ENCODE measurements around the gene EFCAB14. TPM values are rescaled to one million over a fixed set of nuclear protein-coding genes. Genes with fewer than 3 reads are reported as not detected.

The EFCAB14 gene
- total and polyA plus RNA-seq, 10 of the 15 experiments (the other 5 are each of a cell fraction or from before 2014, with no cell fraction given), result 7.8 to 66.0 (median 41.6) TPM

GRCh38 chr1:46725736-46726108 lies 6.8 kb upstream of the EFCAB14 start (continued):
- TF ChIP-seq CTCF (IDR thresholded peaks at IDR 0.05 in 2 of 3, conservative IDR thresholded peaks at IDR 0.05 in 1 of 3; ENCODE audit: control insufficient read depth in 2 of 3, extremely low read depth in 1 of 3, insufficient read depth in 1 of 3, low read depth in 3 of 3, low read length in 3 of 3) (no peak), SMC3 (IDR thresholded peaks at IDR 0.05; ENCODE audit: borderline replicate concordance, low read length) (no peak), ATF2 (IDR thresholded peaks at IDR 0.05; ENCODE audit: low read length) (no peak)

- ChIA-PET POLR2A (interaction anchor here (1.5 kb wide), 1 partner anchor 20 kb away, joined by 3 read pairs; no protein-coding TSS in a partner anchor), SMC1A (ENCODE audit: uncharacterized antibody, unreplicated experiment) (interaction anchor here (0.7 to 2.2 kb wide), 3 partner anchors 95 to 156 kb away, joined by 3 to 13 read pairs (median 3); no protein-coding TSS in a partner anchor), RAD21 (ENCODE audit: unreplicated experiment) (interaction anchor here (0.7 to 3.0 kb wide), 6 partner anchors 13 to 169 kb away, joined by 3 to 15 read pairs (median 3); partner anchors contain the start of gene MOB3C), CTCF (interaction anchor here (0.6 to 5.4 kb wide), 24 partner anchors 10 to 1397 kb away, joined by 3 to 37 read pairs (median 4); partner anchors contain the start of genes MKNK1 and MOB3C)
- BruUV-seq (replicated peaks), result no TSS peak
- ATAC-seq, result peak; percentile 100
- FAIRE-seq, result peak; percentile 88
- Histone ChIP-seq H4K20me1 (ENCODE audit: control insufficient read depth, insufficient read depth) (no peaks in the 10 kb centered on the region), H3K79me2 (ENCODE audit: control insufficient read depth, insufficient read depth, low read length) (no peaks in the 10 kb centered on the region), H2AFZ (ENCODE audit: control insufficient read depth, low read depth, low read length) (peak overlapping the region; percentile 39; the same call in 1 of the 2 replicates), H3K36me3 (ENCODE audit: control insufficient read depth in 2 of 2, insufficient read depth in 2 of 2, low read length in 1 of 2) (no peaks in the 10 kb centered on the region), H3K27me3 (replicated peaks in 1 of 2; ENCODE audit: control insufficient read depth in 2 of 2, insufficient read depth in 2 of 2, low read length in 1 of 2) (no peaks in the 10 kb centered on the region; a peak in 2 of 4 replicates), H3K4me2 (ENCODE audit: control insufficient read depth, insufficient read depth) (0 out of 2 replicates have a peak overlapping the region, but pooled peaks have one; percentile 24), H3K4me3 (no peak overlapping the region), H3K4me1 (ENCODE audit: control insufficient read depth, insufficient read depth, low read length) (no peaks in the 10 kb centered on the region), H3K9me3 (replicated peaks; ENCODE audit: control insufficient read depth, insufficient read depth, low read length) (no peaks in the 10 kb centered on the region), H3K9ac (ENCODE audit: control insufficient read depth, insufficient read depth, low read length) (no peak overlapping the region), H3K27ac (ENCODE audit: control insufficient read depth, insufficient read depth) (no peak overlapping the region)
- 18% methylated on average over 7 of the region's 7 CpGs for WGBS (ENCODE audit: insufficient coverage, insufficient replicate concordance, low lambda C conversion rate, missing lambda C conversion rate)
- peak; percentile 16 for DNase-seq (ENCODE audit: low read depth, low spot score)
- in situ Hi-C loops (cut with MboI) (no loop called here), intact Hi-C loops (cut with micrococcal nuclease; ENCODE audit: unreplicated experiment) (loop anchor here (1.0 to 5.0 kb wide), 5 partner anchors 103 to 278 kb away; no protein-coding TSS in a partner anchor)
- 0 out of 2 replicates have a peak, but pooled peaks have one; percentile 20 for TF ChIP-seq SMARCA5 (IDR thresholded peaks at IDR 0.05)
- TF ChIP-seq ZNF24 (IDR thresholded peaks at IDR 0.05), result 0 out of 2 replicates have a peak, but pooled peaks have one; percentile 19
- TF ChIP-seq RAD21 (IDR thresholded peaks at IDR 0.05; ENCODE audit: insufficient read depth, low read depth, low read length), result peak; percentile 88
- TF ChIP-seq USF1 (IDR thresholded peaks at IDR 0.05; ENCODE audit: borderline replicate concordance, extremely low read length, insufficient read depth, low read depth, low read length), result no peak
- peak; percentile 19; the same call in 1 of the 2 replicates for TF ChIP-seq LARP7 (IDR thresholded peaks at IDR 0.05)
- TF ChIP-seq USF2 (IDR thresholded peaks at IDR 0.05; ENCODE audit: borderline replicate concordance, low read depth, low read length), result no peak
- TF ChIP-seq BCL3 (IDR thresholded peaks at IDR 0.05; ENCODE audit: borderline replicate concordance, insufficient read depth, low read depth, low read length, poor library complexity, severe bottlenecking), result no peak
These were observed 6.2 kb upstream of the EFCAB14 start for GRCh38 chr1:46724991-46725735.
